ENCODE measurements around the gene KCTD12.

- TF ChIP-seq CTCF (IDR thresholded peaks at IDR 0.05) (no peak), FOXJ3 (CRISPR knock-in tag; IDR thresholded peaks at IDR 0.05; ENCODE audit: borderline replicate concordance) (no peak), PRDM15 (CRISPR knock-in tag; IDR thresholded peaks at IDR 0.05) (no peak), ZSCAN18 (CRISPR knock-in tag; IDR thresholded peaks at IDR 0.05) (no peak), JUN (CRISPR knock-in tag; IDR thresholded peaks at IDR 0.05) (no peak), IRF2 (CRISPR knock-in tag; IDR thresholded peaks at IDR 0.05; ENCODE audit: borderline replicate concordance, low read depth) (no peak)
Observed at GRCh38 chr13:76871432-76871831, 14.8 kb downstream of the KCTD12 start.

All from WTC11 (cell line).